ENCODE measurements around the gene MORC3. TPM values are rescaled to one million over a fixed set of nuclear protein-coding genes. Genes with fewer than 3 reads are reported as not detected.

MORC3 gene
- total and polyA plus RNA-seq, 10 donors: 14.8 to 57.6 (median 51.0) TPM

- intact Hi-C loops (cut with DNase I; ENCODE audit: low total_unique reads): no loop called here
- DNase-seq: no peak
- Histone ChIP-seq H3K36me3 (peaks cover 0 to 85% (median 2%) of the 10 kb centered on the region in 6 donors), H3K4me1 (no peaks in the 10 kb centered on the region), H3K27me3 (replicated peaks in 1 of 7) (no peaks in the 10 kb centered on the region), H3K4me3 (no peak overlapping the region), H3K27ac (no peak overlapping the region), H3K9me3 (no peaks in the 10 kb centered on the region)
- WGBS, 5 donors: 92 to 98% (median 97%) methylated on average over 8 of the region's 8 CpGs
- TF ChIP-seq POLR2AphosphoS5 (IDR thresholded peaks at IDR 0.05): no peak
- TF ChIP-seq POLR2A (IDR thresholded peaks at IDR 0.05): no peak
- TF ChIP-seq CTCF (IDR thresholded peaks at IDR 0.05 in 8 of 11, conservative IDR thresholded peaks at IDR 0.05 in 3 of 11): no peak
Measured at GRCh38 chr21:36400719-36401118, 80.7 kb downstream of the MORC3 start.

- Histone ChIP-seq H3K36me3 (peaks cover 0 to 85% (median 2%) of the 10 kb centered on the region in 6 donors), H3K27me3 (replicated peaks in 1 of 7) (no peaks in the 10 kb centered on the region), H3K9me3 (no peaks in the 10 kb centered on the region), H3K27ac (no peak overlapping the region), H3K4me1 (no peaks in the 10 kb centered on the region), H3K4me3 (no peak overlapping the region)
- 90 to 95% (median 94%) methylated on average over 1 of the region's 1 CpG for WGBS, 5 donors
- DNase-seq: no peak
- no peak for TF ChIP-seq CTCF (IDR thresholded peaks at IDR 0.05 in 8 of 11, conservative IDR thresholded peaks at IDR 0.05 in 3 of 11)
- no peak for TF ChIP-seq POLR2AphosphoS5 (IDR thresholded peaks at IDR 0.05)
- TF ChIP-seq POLR2A (IDR thresholded peaks at IDR 0.05): no peak
- intact Hi-C loops (cut with DNase I; ENCODE audit: low total_unique reads): no loop called here
Measured at GRCh38 chr21:36402339-36402738, 82.3 kb downstream of the MORC3 start.

GRCh38 chr21:36403713-36404112 lies 83.7 kb downstream of the MORC3 start:
- no peak for DNase-seq
- H3K27ac ChIP-seq: no peak overlapping the region
- H3K27me3 ChIP-seq (replicated peaks in 1 of 7): no peaks in the 10 kb centered on the region
- H3K4me3 ChIP-seq: no peak overlapping the region
- intact Hi-C loops (cut with DNase I; ENCODE audit: low total_unique reads): no loop called here
- 85 to 92% (median 89%) methylated on average over 5 of the region's 5 CpGs for WGBS, 5 donors
- peaks cover 0 to 71% (median 2%) of the 10 kb centered on the region in 6 donors for H3K36me3 ChIP-seq
- no peaks in the 10 kb centered on the region for H3K9me3 ChIP-seq
- TF ChIP-seq POLR2AphosphoS5 (IDR thresholded peaks at IDR 0.05): no peak
- no peaks in the 10 kb centered on the region for H3K4me1 ChIP-seq

- H3K4me3 ChIP-seq: no peak overlapping the region
- 77 to 94% (median 90%) methylated on average over 6 of the region's 6 CpGs for WGBS, 5 donors
- no peaks in the 10 kb centered on the region for H3K9me3 ChIP-seq
- no peak for DNase-seq
- TF ChIP-seq CTCF (IDR thresholded peaks at IDR 0.05 in 8 of 11, conservative IDR thresholded peaks at IDR 0.05 in 3 of 11): no peak
- TF ChIP-seq POLR2A (IDR thresholded peaks at IDR 0.05): no peak
- no peak for TF ChIP-seq POLR2AphosphoS5 (IDR thresholded peaks at IDR 0.05)
- no peaks in the 10 kb centered on the region for H3K27me3 ChIP-seq (replicated peaks in 1 of 7)
- intact Hi-C loops (cut with DNase I; ENCODE audit: low total_unique reads): no loop called here
- H3K36me3 ChIP-seq: peaks cover 0 to 66% (median 7%) of the 10 kb centered on the region in 6 donors
- no peaks in the 10 kb centered on the region for H3K4me1 ChIP-seq
- no peak overlapping the region for H3K27ac ChIP-seq
Measured at GRCh38 chr21:36408568-36408967, 88.6 kb downstream of the MORC3 start.

GRCh38 chr21:36411301-36411700 lies 91.3 kb downstream of the MORC3 start:
- H3K36me3 ChIP-seq: peaks cover 0 to 66% (median 16%) of the 10 kb centered on the region in 6 donors
- WGBS, 5 donors: 90 to 99% (median 97%) methylated on average over 10 of the region's 10 CpGs
- DNase-seq: no peak
- no peaks in the 10 kb centered on the region for H3K4me1 ChIP-seq
- H3K27me3 ChIP-seq (replicated peaks in 1 of 7): no peaks in the 10 kb centered on the region
- TF ChIP-seq CTCF (IDR thresholded peaks at IDR 0.05 in 8 of 11, conservative IDR thresholded peaks at IDR 0.05 in 3 of 11) (no peak), POLR2AphosphoS5 (IDR thresholded peaks at IDR 0.05) (no peak)
- H3K4me3 ChIP-seq: no peak overlapping the region
- H3K9me3 ChIP-seq: no peaks in the 10 kb centered on the region
- intact Hi-C loops (cut with DNase I; ENCODE audit: low total_unique reads): no loop called here
- H3K27ac ChIP-seq: no peak overlapping the region
